Breast epithelium (tissue), 4 donors: ENCODE data around the gene OR10C1. TPM values are rescaled to one million over a fixed set of nuclear protein-coding genes. Genes with fewer than 3 reads are reported as not detected.

Experiments used
- DNase-seq, 2 donors: peaks; one replicate each; pipeline ENCODE4 v3.0.0-alpha.2; 2019; ENCODE audit warnings: low spot score in 2 of 2
- H3K27ac ChIP-seq, 2 donors: fragments of 200-600 bp; sonication (generic) in 1 of 2; one replicate each; pipeline ENCODE4 v1.5.1; 2016 to 2019; ENCODE audit warnings: mild to moderate bottlenecking in 1 of 2
- H3K27me3 ChIP-seq, 2 donors: fragments of 200-600 bp; sonication (generic) in 1 of 2; one replicate each; pipeline versions ENCODE4 v1.5.1 to v1.6.0; 2017 to 2019; ENCODE audit warnings: control low read depth in 1 of 2, mild to moderate bottlenecking in 1 of 2
- H3K36me3 ChIP-seq: fragments of 200-600 bp; one replicate; pipeline ENCODE4 v1.5.1; 2019
- H3K4me1 ChIP-seq, 2 donors: fragments of 200-600 bp; sonication (generic); one replicate each; pipeline ENCODE4 v1.5.1; 2016 to 2019; ENCODE audit warnings: control low read depth in 1 of 2
- H3K4me3 ChIP-seq, 3 donors: fragments of 200-600 bp; sonication (generic); 1 replicate in 2 of 3; 2 replicates in 1 of 3; pipeline ENCODE4 v1.5.1; 2016 to 2019; ENCODE audit warnings: mild to moderate bottlenecking in 3 of 3, moderate library complexity in 2 of 3
- H3K9me3 ChIP-seq, 2 donors: fragments of 200-600 bp; sonication (generic) in 1 of 2; one replicate each; pipeline ENCODE4 v1.5.1; 2016 to 2019; ENCODE audit warnings: control low read depth in 1 of 2
- POLR2A ChIP-seq: fragments of 450-650 bp; IDR thresholded peaks from one replicate; pipeline ENCODE4 v1.6.1; 2016; ENCODE audit warnings: antibody characterized with exemption, mild to moderate bottlenecking, moderate library complexity
- POLR2AphosphoS5 ChIP-seq, 3 donors: sonication (generic); formaldehyde crosslinking; IDR thresholded peaks; one replicate each; pipeline ENCODE4 v1.6.1; 2017; ENCODE audit warnings: antibody characterized with exemption in 3 of 3
- intact Hi-C: fragments of 100-400 bp; cut with DNase I; formaldehyde crosslinking; loops from one replicate; pipeline ENCODE4 v1.15.1; 2023; ENCODE audit warnings: low total_unique reads
- total RNA-seq, 3 donors: library from RNA; depleted of rRNA; stranded (reverse); fragments of >200 nt; gene quantifications; one replicate each; pipeline ENCODE4 v1.1.0, GENCODE V29; 2016
- TF ChIP-seq, protein P1 (sequence below), 3 donors: fragments of 450-650 bp; IDR thresholded peaks; one replicate each; pipeline ENCODE4 v1.5.1; 2016 to 2017; ENCODE audit warnings: antibody characterized with exemption in 3 of 3, mild to moderate bottlenecking in 3 of 3, moderate library complexity in 3 of 3

The OR10C1 gene
- total RNA-seq, 3 donors from 2014 or later, result not detected

DNA sequence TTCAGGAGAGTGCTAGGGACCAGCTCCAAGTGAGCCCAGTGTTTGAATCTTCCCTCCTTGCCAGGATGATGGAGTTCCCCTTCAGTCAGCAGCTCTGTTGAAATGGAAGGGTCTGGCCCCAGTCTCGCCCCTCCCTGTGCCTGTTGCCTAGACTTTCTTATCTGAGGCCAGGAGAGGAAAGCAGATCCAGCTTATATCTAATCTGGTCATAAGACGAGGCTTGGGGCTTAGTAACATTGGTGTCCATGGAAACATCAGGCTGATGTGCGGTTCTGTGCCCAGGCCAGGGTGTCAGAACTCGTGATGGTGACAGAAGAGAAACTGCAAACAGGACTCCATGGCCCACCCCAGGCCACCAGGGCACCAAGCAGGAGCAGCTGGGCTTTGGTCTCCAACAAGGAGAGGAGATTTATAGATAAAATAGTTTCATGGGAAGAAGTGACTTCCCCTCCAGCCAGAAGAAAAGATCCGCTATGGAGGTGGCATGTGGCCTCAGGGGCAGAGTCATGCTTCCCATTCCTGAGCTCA, 38.9 kb downstream of the OR10C1 start:
- H3K9me3 ChIP-seq, result peaks cover 0 to 5% of the 10 kb centered on the region in 2 donors
- H3K4me3 ChIP-seq, result no peak overlapping the region
- H3K4me1 ChIP-seq, result no peaks in the 10 kb centered on the region
- no peaks in the 10 kb centered on the region for H3K36me3 ChIP-seq
- no peak for DNase-seq
- no peaks in the 10 kb centered on the region for H3K27me3 ChIP-seq
- H3K27ac ChIP-seq, result no peak overlapping the region
- TF ChIP-seq, protein P1, sequence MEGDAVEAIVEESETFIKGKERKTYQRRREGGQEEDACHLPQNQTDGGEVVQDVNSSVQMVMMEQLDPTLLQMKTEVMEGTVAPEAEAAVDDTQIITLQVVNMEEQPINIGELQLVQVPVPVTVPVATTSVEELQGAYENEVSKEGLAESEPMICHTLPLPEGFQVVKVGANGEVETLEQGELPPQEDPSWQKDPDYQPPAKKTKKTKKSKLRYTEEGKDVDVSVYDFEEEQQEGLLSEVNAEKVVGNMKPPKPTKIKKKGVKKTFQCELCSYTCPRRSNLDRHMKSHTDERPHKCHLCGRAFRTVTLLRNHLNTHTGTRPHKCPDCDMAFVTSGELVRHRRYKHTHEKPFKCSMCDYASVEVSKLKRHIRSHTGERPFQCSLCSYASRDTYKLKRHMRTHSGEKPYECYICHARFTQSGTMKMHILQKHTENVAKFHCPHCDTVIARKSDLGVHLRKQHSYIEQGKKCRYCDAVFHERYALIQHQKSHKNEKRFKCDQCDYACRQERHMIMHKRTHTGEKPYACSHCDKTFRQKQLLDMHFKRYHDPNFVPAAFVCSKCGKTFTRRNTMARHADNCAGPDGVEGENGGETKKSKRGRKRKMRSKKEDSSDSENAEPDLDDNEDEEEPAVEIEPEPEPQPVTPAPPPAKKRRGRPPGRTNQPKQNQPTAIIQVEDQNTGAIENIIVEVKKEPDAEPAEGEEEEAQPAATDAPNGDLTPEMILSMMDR (IDR thresholded peaks at IDR 0.05), result no peak
- TF ChIP-seq POLR2A, result no peak
- TF ChIP-seq POLR2AphosphoS5 (IDR thresholded peaks at IDR 0.05), result no peak
- intact Hi-C loops, result no loop called here

DNA sequence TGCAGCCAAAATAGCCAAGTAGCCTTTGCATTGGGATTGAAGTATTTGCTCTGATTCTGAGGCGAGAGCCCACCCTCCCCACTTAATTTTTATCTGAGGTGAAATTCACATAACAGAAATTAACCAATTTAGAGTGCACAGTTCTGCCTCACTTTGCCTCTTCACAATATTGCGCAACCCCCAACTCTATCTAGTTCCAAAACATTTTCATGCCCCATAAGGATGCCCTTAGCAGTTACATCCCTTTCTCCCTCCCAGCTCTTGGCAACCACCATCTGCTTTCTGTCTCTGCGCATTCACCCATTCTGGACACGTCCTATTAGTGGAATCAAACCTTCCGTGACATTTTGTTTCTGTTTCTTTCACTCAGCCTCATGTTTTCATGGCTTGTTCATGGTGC, 39.6 kb downstream of the OR10C1 start:
- no peak for TF ChIP-seq POLR2A
- TF ChIP-seq, protein P1 (IDR thresholded peaks at IDR 0.05), result no peak
- TF ChIP-seq POLR2AphosphoS5 (IDR thresholded peaks at IDR 0.05), result no peak
- no peak overlapping the region for H3K27ac ChIP-seq
- intact Hi-C loops, result no loop called here
- no peaks in the 10 kb centered on the region for H3K27me3 ChIP-seq
- H3K4me1 ChIP-seq, result no peaks in the 10 kb centered on the region
- no peak for DNase-seq
- no peaks in the 10 kb centered on the region for H3K36me3 ChIP-seq
- H3K9me3 ChIP-seq, result peaks cover 0 to 5% of the 10 kb centered on the region in 2 donors
- H3K4me3 ChIP-seq, result no peak overlapping the region

DNA sequence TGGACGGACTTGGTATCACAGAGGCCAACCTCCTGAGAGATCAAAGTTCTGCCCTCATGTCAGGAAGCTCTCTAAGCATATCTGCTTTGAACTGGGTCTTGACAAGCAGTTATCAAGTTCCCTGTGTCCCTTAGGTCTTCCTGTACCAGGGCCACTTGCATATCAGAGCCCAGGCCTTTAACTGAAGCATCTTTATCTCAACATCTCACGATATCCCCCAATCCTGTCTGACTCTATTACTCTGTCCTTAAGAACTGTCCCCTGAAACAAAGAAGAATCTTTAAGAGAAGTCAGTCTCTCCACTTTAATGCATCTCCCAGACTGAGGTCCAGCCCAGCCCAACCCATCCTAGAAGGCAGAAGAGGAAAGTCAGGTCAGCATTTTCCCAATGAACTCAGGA, 40.5 kb downstream of the OR10C1 start:
- no peaks in the 10 kb centered on the region for H3K4me1 ChIP-seq
- no peak for DNase-seq
- TF ChIP-seq POLR2AphosphoS5 (IDR thresholded peaks at IDR 0.05) (no peak), POLR2A (no peak)
- TF ChIP-seq, protein P1 (IDR thresholded peaks at IDR 0.05), result no peak
- no peak overlapping the region for H3K4me3 ChIP-seq
- no peak overlapping the region for H3K27ac ChIP-seq
- peaks cover 0 to 5% of the 10 kb centered on the region in 2 donors for H3K9me3 ChIP-seq
- intact Hi-C loops, result no loop called here
- no peaks in the 10 kb centered on the region for H3K27me3 ChIP-seq
- H3K36me3 ChIP-seq, result no peaks in the 10 kb centered on the region

DNA sequence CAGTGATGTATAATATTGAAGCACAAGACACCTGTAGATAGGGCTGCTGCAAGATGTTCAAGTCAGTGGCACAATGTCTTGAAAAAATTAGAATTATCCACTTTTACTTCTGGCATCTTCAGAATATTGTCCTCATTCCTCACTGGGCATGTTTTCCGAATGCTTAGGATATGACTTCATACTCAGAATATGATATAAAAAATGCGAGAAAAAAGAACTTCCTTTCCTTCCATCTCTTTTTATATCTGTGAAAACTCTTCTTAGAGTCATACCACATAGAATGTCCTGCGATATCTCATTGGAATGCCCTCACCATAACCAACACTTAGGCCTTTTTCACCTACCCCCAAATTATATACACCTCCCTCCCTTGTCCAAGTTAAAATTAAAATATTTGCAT, 44.1 kb downstream of the OR10C1 start:
- Histone ChIP-seq H3K36me3 (no peaks in the 10 kb centered on the region), H3K27me3 (no peaks in the 10 kb centered on the region), H3K27ac (no peak overlapping the region), H3K4me3 (no peak overlapping the region), H3K4me1 (no peaks in the 10 kb centered on the region), H3K9me3 (peaks cover 0 to 5% of the 10 kb centered on the region in 2 donors)
- no peak for TF ChIP-seq POLR2AphosphoS5 (IDR thresholded peaks at IDR 0.05)
- TF ChIP-seq POLR2A, result no peak
- TF ChIP-seq, protein P1 (IDR thresholded peaks at IDR 0.05), result no peak
- DNase-seq, result no peak
- intact Hi-C loops, result no loop called here

DNA sequence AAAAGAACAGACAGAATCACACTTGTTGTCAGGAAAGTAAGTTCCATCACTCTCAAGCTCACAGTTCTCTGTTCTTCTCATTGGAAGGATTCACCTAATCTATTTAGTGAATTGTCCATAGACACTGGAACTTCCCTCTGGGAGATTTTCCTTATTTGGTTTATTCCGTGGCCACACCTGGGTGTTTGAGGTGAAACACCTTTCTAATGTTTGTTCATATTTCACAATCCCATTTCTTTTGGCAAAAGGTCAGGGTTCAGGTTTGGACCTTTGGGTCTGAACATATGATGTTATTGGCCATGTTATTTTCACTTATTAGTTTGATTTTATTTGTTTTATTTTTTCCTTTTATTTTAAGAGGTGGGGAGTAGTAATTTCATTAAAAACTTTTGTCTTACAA, 44.6 kb downstream of the OR10C1 start:
- Histone ChIP-seq H3K27me3 (no peaks in the 10 kb centered on the region), H3K4me3 (no peak overlapping the region), H3K27ac (no peak overlapping the region), H3K36me3 (no peaks in the 10 kb centered on the region), H3K9me3 (peaks cover 0 to 5% of the 10 kb centered on the region in 2 donors), H3K4me1 (no peaks in the 10 kb centered on the region)
- intact Hi-C loops, result no loop called here
- DNase-seq, result no peak
- TF ChIP-seq, protein P1 (IDR thresholded peaks at IDR 0.05), result no peak
- TF ChIP-seq POLR2A (no peak), POLR2AphosphoS5 (IDR thresholded peaks at IDR 0.05) (no peak)
